ENCODE measurements around the gene CNP.
"Not testable (repeated sequence)": the region's sequence is repeated elsewhere in the genome, so short reads cannot be mapped to it uniquely, and the experiment has no call there.

Gene CNP

GRCh38 chr17:42009170-42009569 lies 42.6 kb downstream of the CNP start:
- H3K4me3 ChIP-seq (ENCODE audit: severe bottlenecking): no peak overlapping the region
- DNase-seq (ENCODE audit: low spot score) (no peak), ATAC-seq (ENCODE audit: low read depth) (no peak)
- no peak for TF ChIP-seq CTCF (IDR thresholded peaks at IDR 0.05; ENCODE audit: poor library complexity, severe bottlenecking)
- peaks cover 34% of the 10 kb centered on the region for H3K4me1 ChIP-seq (ENCODE audit: insufficient read depth, poor library complexity, severe bottlenecking)
- peak overlapping the region; percentile 79 for H3K27ac ChIP-seq (ENCODE audit: poor library complexity, severe bottlenecking)
- no peaks in the 10 kb centered on the region for H3K9me3 ChIP-seq (ENCODE audit: severe bottlenecking)
- no peaks in the 10 kb centered on the region for H3K27me3 ChIP-seq (ENCODE audit: insufficient read depth, poor library complexity, severe bottlenecking)
- H3K36me3 ChIP-seq (ENCODE audit: low read depth): peaks cover 19% of the 10 kb centered on the region

GRCh38 chr17:42010266-42010680 lies 43.7 kb downstream of the CNP start:
- not testable (repeated sequence) for H3K9me3 ChIP-seq (ENCODE audit: severe bottlenecking); H3K27me3 ChIP-seq (ENCODE audit: insufficient read depth, poor library complexity, severe bottlenecking); H3K4me3 ChIP-seq (ENCODE audit: severe bottlenecking); DNase-seq (ENCODE audit: low spot score)
- Histone ChIP-seq H3K4me1 (ENCODE audit: insufficient read depth, poor library complexity, severe bottlenecking) (peaks cover 34% of the 10 kb centered on the region), H3K27ac (ENCODE audit: poor library complexity, severe bottlenecking) (peak overlapping the region; percentile 79), H3K36me3 (ENCODE audit: low read depth) (peaks cover 27% of the 10 kb centered on the region)
- ATAC-seq (ENCODE audit: low read depth): peak; percentile 84

GRCh38 chr17:42010898-42011516 lies 44.4 kb downstream of the CNP start:
- H3K27ac ChIP-seq (ENCODE audit: poor library complexity, severe bottlenecking): peak overlapping the region; percentile 79

GRCh38 chr17:42012363-42012762 lies 45.8 kb downstream of the CNP start:
- H3K4me3 ChIP-seq (ENCODE audit: severe bottlenecking); DNase-seq (ENCODE audit: low spot score); H3K9me3 ChIP-seq (ENCODE audit: severe bottlenecking); H3K27me3 ChIP-seq (ENCODE audit: insufficient read depth, poor library complexity, severe bottlenecking); ATAC-seq (ENCODE audit: low read depth): not testable (repeated sequence)
- Histone ChIP-seq H3K4me1 (ENCODE audit: insufficient read depth, poor library complexity, severe bottlenecking) (peaks cover 34% of the 10 kb centered on the region), H3K27ac (ENCODE audit: poor library complexity, severe bottlenecking) (peak overlapping the region; percentile 79), H3K36me3 (ENCODE audit: low read depth) (peaks cover 37% of the 10 kb centered on the region)

More at GRCh38 chr17:42010898-42011516, 44.4 kb downstream of the CNP start:
- no peak for TF ChIP-seq CTCF (IDR thresholded peaks at IDR 0.05; ENCODE audit: poor library complexity, severe bottlenecking)
- ATAC-seq (ENCODE audit: low read depth): 0 out of 3 replicates have a peak, but pooled peaks have one; percentile 18
- DNase-seq (ENCODE audit: low spot score): no peak
- peaks cover 34% of the 10 kb centered on the region for H3K4me1 ChIP-seq (ENCODE audit: insufficient read depth, poor library complexity, severe bottlenecking)
- no peaks in the 10 kb centered on the region for H3K27me3 ChIP-seq (ENCODE audit: insufficient read depth, poor library complexity, severe bottlenecking)
- peaks cover 34% of the 10 kb centered on the region for H3K36me3 ChIP-seq (ENCODE audit: low read depth)
- H3K9me3 ChIP-seq (ENCODE audit: severe bottlenecking): no peaks in the 10 kb centered on the region
- H3K4me3 ChIP-seq (ENCODE audit: severe bottlenecking): no peak overlapping the region

- ATAC-seq (ENCODE audit: low read depth); H3K4me3 ChIP-seq (ENCODE audit: severe bottlenecking): not testable (repeated sequence)
- H3K4me1 ChIP-seq (ENCODE audit: insufficient read depth, poor library complexity, severe bottlenecking): peaks cover 34% of the 10 kb centered on the region
Measured at GRCh38 chr17:42013740-42014139, 47.1 kb downstream of the CNP start.

GRCh38 chr17:42016411-42016831 lies 49.8 kb downstream of the CNP start:
- DNase-seq (ENCODE audit: low spot score) (no peak), ATAC-seq (ENCODE audit: low read depth) (no peak)
- H3K27me3 ChIP-seq (ENCODE audit: insufficient read depth, poor library complexity, severe bottlenecking): no peaks in the 10 kb centered on the region

More at GRCh38 chr17:42013740-42014139, 47.1 kb downstream of the CNP start:
- Histone ChIP-seq H3K36me3 (ENCODE audit: low read depth) (peaks cover 36% of the 10 kb centered on the region), H3K27ac (ENCODE audit: poor library complexity, severe bottlenecking) (peak overlapping the region; percentile 79)
- H3K27me3 ChIP-seq (ENCODE audit: insufficient read depth, poor library complexity, severe bottlenecking); DNase-seq (ENCODE audit: low spot score); H3K9me3 ChIP-seq (ENCODE audit: severe bottlenecking): not testable (repeated sequence)

More at GRCh38 chr17:42016411-42016831, 49.8 kb downstream of the CNP start:
- TF ChIP-seq CTCF (IDR thresholded peaks at IDR 0.05; ENCODE audit: poor library complexity, severe bottlenecking): no peak
- Histone ChIP-seq H3K36me3 (ENCODE audit: low read depth) (peaks cover 22% of the 10 kb centered on the region), H3K4me3 (ENCODE audit: severe bottlenecking) (peak overlapping the region; percentile 91), H3K27ac (ENCODE audit: poor library complexity, severe bottlenecking) (peak overlapping the region; percentile 75), H3K4me1 (ENCODE audit: insufficient read depth, poor library complexity, severe bottlenecking) (peaks cover 18% of the 10 kb centered on the region), H3K9me3 (ENCODE audit: severe bottlenecking) (no peaks in the 10 kb centered on the region)

Measured in RWPE2 (cell line).